Stimulated activated CD4-positive, alpha-beta T cell treated with anti-CD3 and anti-CD28 coated beads, Interleukin-15, amount 100 ng/mL, for 48 hours (primary cell): ENCODE results near the gene PUSL1.
"Not testable (repeated sequence)": the region's sequence is repeated elsewhere in the genome, so short reads cannot be mapped to it uniquely, and the experiment has no call there.

ENCODE experiments used
- DNase-seq, 2 donors: peaks; one replicate each; pipeline ENCODE4 v3.0.0-alpha.2; 2020; ENCODE audit warnings: low read depth in 2 of 2

The PUSL1 gene

GRCh38 chr1:1309251-1310108, 1.1 kb downstream of the PUSL1 start:
- DNase-seq = no peak

GRCh38 chr1:1310109-1310385, 1.6 kb downstream of the PUSL1 start:
- no peak for DNase-seq

GRCh38 chr1:1310476-1311053, 2.2 kb downstream of the PUSL1 start:
- no peak for DNase-seq

GRCh38 chr1:1311107-1312104, 3.0 kb downstream of the PUSL1 start:
- DNase-seq = no peak

GRCh38 chr1:1312450-1313314, 4.3 kb downstream of the PUSL1 start:
- no peak for DNase-seq

GRCh38 chr1:1313500-1314236, 5.3 kb downstream of the PUSL1 start:
- DNase-seq = no peak

GRCh38 chr1:1314237-1314586, 5.8 kb downstream of the PUSL1 start:
- DNase-seq = no peak

GRCh38 chr1:1314678-1315335, 6.4 kb downstream of the PUSL1 start:
- no peak for DNase-seq

GRCh38 chr1:1315435-1315954, 7.1 kb downstream of the PUSL1 start:
- DNase-seq = no peak

GRCh38 chr1:1316199-1316598, 7.8 kb downstream of the PUSL1 start:
- DNase-seq = not testable (repeated sequence)

- DNase-seq = no peak
Measured at GRCh38 chr1:1317420-1317819, 9.0 kb downstream of the PUSL1 start.

GRCh38 chr1:1318131-1318652, 9.8 kb downstream of the PUSL1 start:
- no peak for DNase-seq

- no peak for DNase-seq
Measured at GRCh38 chr1:1318777-1319645, 10.6 kb downstream of the PUSL1 start.

GRCh38 chr1:1319646-1319941, 11.2 kb downstream of the PUSL1 start:
- DNase-seq = no peak

- DNase-seq = no peak
Measured at GRCh38 chr1:1320666-1321448, 12.5 kb downstream of the PUSL1 start.

- DNase-seq = no peak
Measured at GRCh38 chr1:1321477-1321876, 13.1 kb downstream of the PUSL1 start.

GRCh38 chr1:1322418-1322817, 14.0 kb downstream of the PUSL1 start:
- no peak for DNase-seq

GRCh38 chr1:1322952-1323351, 14.6 kb downstream of the PUSL1 start:
- no peak for DNase-seq
